ENCODE measurements around the gene CHCT1. TPM values are rescaled to one million over a fixed set of nuclear protein-coding genes. Genes with fewer than 3 reads are reported as not detected.

The CHCT1 gene
- polyA plus RNA-seq, 1 of the 3 experiments (the other 2 are of a cell fraction), result not detected

- H3K9me3 ChIP-seq, result no peaks in the 10 kb centered on the region
- H4K20me1 ChIP-seq (ENCODE audit: insufficient read depth), result peaks cover 48% of the 10 kb centered on the region
These were observed 32.1 kb upstream of the CHCT1 start for GRCh38 chr17:60390186-60390585.

More at GRCh38 chr17:60390186-60390585, 32.1 kb upstream of the CHCT1 start:
- Histone ChIP-seq H3K36me3 (replicated peaks in 1 of 2; ENCODE audit: control insufficient read depth in 1 of 2, insufficient read depth in 2 of 2, low read length in 1 of 2) (no peaks in the 10 kb centered on the region), H3K9ac (peak overlapping the region; percentile 92; the same call in 1 of the 2 replicates), H3K27me3 (ENCODE audit: insufficient read depth) (no peaks in the 10 kb centered on the region), H3F3A (replicated peaks; ENCODE audit: insufficient read depth) (peaks cover 19% of the 10 kb centered on the region), H3K27ac (ENCODE audit: low read depth in 2 of 2, low read length in 1 of 2) (peak overlapping the region; percentile 98 to 99), H3K4me1 (ENCODE audit: control insufficient read depth in 1 of 2, insufficient read depth in 2 of 2, low read depth in 1 of 2, low read length in 1 of 2) (peaks cover 22 to 27% of the 10 kb centered on the region in 2 experiments), H3K9me2 (no peaks in the 10 kb centered on the region), H3K4me3 (ENCODE audit: low read depth in 2 of 2, low read length in 1 of 2) (peak overlapping the region; percentile 65 to 86), H3K79me2 (ENCODE audit: insufficient read depth) (peaks cover 65% of the 10 kb centered on the region), H2AFZ (ENCODE audit: low read depth) (no peak overlapping the region), H3K4me2 (peak overlapping the region; percentile 76)
- DNase-seq, result peak; percentile 45
- POLR2A ChIA-PET, result no interaction called here
- 27% methylated on average over 2 of the region's 2 CpGs for WGBS (ENCODE audit: low lambda C conversion rate)
- CTCF ChIA-PET, result interaction anchor here (0.7 to 2.7 kb wide), 5 partner anchors 31 to 163 kb away, joined by 3 to 11 read pairs (median 4); no protein-coding TSS in a partner anchor
- TF ChIP-seq POLR2AphosphoS5 (IDR thresholded peaks at IDR 0.05; ENCODE audit: low read depth, low read length), result peak; percentile 73; the same call in 1 of the 2 replicates
- no peak for TF ChIP-seq GATA2 (CRISPR knock-in tag; IDR thresholded peaks at IDR 0.05)
- peak; percentile 73 for TF ChIP-seq JUND (IDR thresholded peaks at IDR 0.05)
- TF ChIP-seq FOSL2 (IDR thresholded peaks at IDR 0.05; ENCODE audit: borderline replicate concordance, low read depth), result peak; percentile 73; the same call in 1 of the 2 replicates
- TF ChIP-seq PBX3 (IDR thresholded peaks at IDR 0.05), result peak; percentile 96
- TF ChIP-seq TCF12 (IDR thresholded peaks at IDR 0.05), result peak; percentile 96
- peak; percentile 87 for TF ChIP-seq TEAD4 (IDR thresholded peaks at IDR 0.05; ENCODE audit: borderline replicate concordance, insufficient read depth)
- TF ChIP-seq EZH2phosphoT487 (IDR thresholded peaks at IDR 0.05; ENCODE audit: borderline replicate concordance, low read depth), result no peak
- TF ChIP-seq CTCF (IDR thresholded peaks at IDR 0.05), result no peak
- TF ChIP-seq RXRA (IDR thresholded peaks at IDR 0.05; ENCODE audit: borderline replicate concordance, low read depth), result no peak
- TF ChIP-seq MAX (IDR thresholded peaks at IDR 0.05; ENCODE audit: low read depth), result peak; percentile 42; the same call in 1 of the 2 replicates
- TF ChIP-seq SIN3A (IDR thresholded peaks at IDR 0.05; ENCODE audit: borderline replicate concordance, low read depth, low read length), result peak; percentile 79; the same call in 1 of the 2 replicates
- peak; percentile 50; the same call in 1 of the 2 replicates for TF ChIP-seq ELF1 (IDR thresholded peaks at IDR 0.05)
- peak; percentile 54 to 77; a peak in 2 of 4 replicates for TF ChIP-seq EP300 (IDR thresholded peaks at IDR 0.05; ENCODE audit: borderline replicate concordance in 1 of 2, low read depth in 1 of 2, low read length in 1 of 2)
- TF ChIP-seq GABPA (IDR thresholded peaks at IDR 0.05; ENCODE audit: low read depth), result no peak
- TF ChIP-seq SMC3 (IDR thresholded peaks at IDR 0.05; ENCODE audit: low read depth, low read length), result no peak
- TF ChIP-seq RCOR1 (IDR thresholded peaks at IDR 0.05; ENCODE audit: low read length), result 0 out of 2 replicates have a peak, but pooled peaks have one; percentile 38
- no peak for TF ChIP-seq MXI1 (IDR thresholded peaks at IDR 0.05; ENCODE audit: low read depth, low read length)
- TF ChIP-seq NFIC (IDR thresholded peaks at IDR 0.05; ENCODE audit: borderline replicate concordance), result peak; percentile 86
- no peak for TF ChIP-seq FOXJ3 (CRISPR knock-in tag; IDR thresholded peaks at IDR 0.05)
- no peak for TF ChIP-seq YY1 (IDR thresholded peaks at IDR 0.05; ENCODE audit: low read depth)
